ENCODE data around the gene ROR2. TPM values are rescaled to one million over a fixed set of nuclear protein-coding genes. Genes with fewer than 3 reads are reported as not detected.
"Not testable (repeated sequence)": the region's sequence is repeated elsewhere in the genome, so short reads cannot be mapped to it uniquely, and the experiment has no call there.

ROR2 gene
- total RNA-seq, 2 experiments from 2014 or later, result 0.05 TPM

GRCh38 chr9:91547081-91547480 is 402.9 kb downstream of the ROR2 start:
- CTCF ChIA-PET, result no interaction called here
- H3K36me3 Mint-ChIP-seq (ENCODE audit: low read depth), result no peaks in the 10 kb centered on the region
- H3K9me3 Mint-ChIP-seq (ENCODE audit: insufficient read depth), result no peaks in the 10 kb centered on the region
- POLR2A ChIA-PET, result no interaction called here
- peaks cover 22% of the 10 kb centered on the region for H3K27me3 Mint-ChIP-seq (ENCODE audit: low read depth)
- no peak overlapping the region for H3K27ac Mint-ChIP-seq
- ATAC-seq (no peak), DNase-seq (no peak)
- H3K4me1 Mint-ChIP-seq (ENCODE audit: low read depth), result no peaks in the 10 kb centered on the region
- H3K4me3 Mint-ChIP-seq, result no peak overlapping the region

GRCh38 chr9:91546574-91546973 is 403.5 kb downstream of the ROR2 start:
- no peaks in the 10 kb centered on the region for H3K4me1 Mint-ChIP-seq (ENCODE audit: low read depth)
- no peaks in the 10 kb centered on the region for H3K36me3 Mint-ChIP-seq (ENCODE audit: low read depth)
- no peak for ATAC-seq
- POLR2A ChIA-PET, result no interaction called here
- H3K27me3 Mint-ChIP-seq (ENCODE audit: low read depth), result peaks cover 22% of the 10 kb centered on the region
- CTCF ChIA-PET, result no interaction called here
- no peak for DNase-seq
- no peak overlapping the region for H3K4me3 Mint-ChIP-seq
- H3K27ac Mint-ChIP-seq, result no peak overlapping the region
- no peaks in the 10 kb centered on the region for H3K9me3 Mint-ChIP-seq (ENCODE audit: insufficient read depth)

- POLR2A ChIA-PET, result no interaction called here
- no peaks in the 10 kb centered on the region for H3K9me3 Mint-ChIP-seq (ENCODE audit: insufficient read depth)
- ATAC-seq, result no peak
- H3K36me3 Mint-ChIP-seq (ENCODE audit: low read depth), result peaks cover 3% of the 10 kb centered on the region
- H3K27ac Mint-ChIP-seq, result no peak overlapping the region
- DNase-seq, result no peak
- peaks cover 27% of the 10 kb centered on the region for H3K27me3 Mint-ChIP-seq (ENCODE audit: low read depth)
- H3K4me1 Mint-ChIP-seq (ENCODE audit: low read depth), result peaks cover 12% of the 10 kb centered on the region
- no peak overlapping the region for H3K4me3 Mint-ChIP-seq
- CTCF ChIA-PET, result no interaction called here
Observed at GRCh38 chr9:91541734-91542133, 408.3 kb downstream of the ROR2 start.

- H3K9me3 Mint-ChIP-seq (ENCODE audit: insufficient read depth); DNase-seq; POLR2A ChIA-PET; ATAC-seq; H3K36me3 Mint-ChIP-seq (ENCODE audit: low read depth): not testable (repeated sequence)
- CTCF ChIA-PET, result interaction anchor here (1.5 kb wide), 1 partner anchor 625 kb away, joined by 3 read pairs; no protein-coding TSS in a partner anchor
- H3K4me1 Mint-ChIP-seq (ENCODE audit: low read depth), result peaks cover 12% of the 10 kb centered on the region
- peak overlapping the region; percentile 4 for H3K4me3 Mint-ChIP-seq
- peak overlapping the region; percentile 34 for H3K27ac Mint-ChIP-seq
- H3K27me3 Mint-ChIP-seq (ENCODE audit: low read depth), result peaks cover 32% of the 10 kb centered on the region
Observed at GRCh38 chr9:91540506-91540905, 409.5 kb downstream of the ROR2 start.

- ChIA-PET POLR2A (no interaction called here), CTCF (no interaction called here)
- Mint-ChIP-seq H3K36me3 (ENCODE audit: low read depth) (peaks cover 3% of the 10 kb centered on the region), H3K4me3 (no peak overlapping the region), H3K27ac (no peak overlapping the region), H3K27me3 (ENCODE audit: low read depth) (peaks cover 32% of the 10 kb centered on the region), H3K4me1 (ENCODE audit: low read depth) (peaks cover 12% of the 10 kb centered on the region), H3K9me3 (ENCODE audit: insufficient read depth) (no peaks in the 10 kb centered on the region)
- DNase-seq, result no peak
- ATAC-seq, result no peak
Observed at GRCh38 chr9:91536211-91536691, 413.8 kb downstream of the ROR2 start.

- POLR2A ChIA-PET, result no interaction called here
- Mint-ChIP-seq H3K9me3 (ENCODE audit: insufficient read depth) (no peaks in the 10 kb centered on the region), H3K36me3 (ENCODE audit: low read depth) (no peaks in the 10 kb centered on the region), H3K4me1 (ENCODE audit: low read depth) (no peaks in the 10 kb centered on the region), H3K27me3 (ENCODE audit: low read depth) (peaks cover 35% of the 10 kb centered on the region), H3K4me3 (no peak overlapping the region), H3K27ac (no peak overlapping the region)
- CTCF ChIA-PET, result no interaction called here
- DNase-seq (no peak), ATAC-seq (no peak)
Observed at GRCh38 chr9:91534374-91534773, 415.7 kb downstream of the ROR2 start.

DNA sequence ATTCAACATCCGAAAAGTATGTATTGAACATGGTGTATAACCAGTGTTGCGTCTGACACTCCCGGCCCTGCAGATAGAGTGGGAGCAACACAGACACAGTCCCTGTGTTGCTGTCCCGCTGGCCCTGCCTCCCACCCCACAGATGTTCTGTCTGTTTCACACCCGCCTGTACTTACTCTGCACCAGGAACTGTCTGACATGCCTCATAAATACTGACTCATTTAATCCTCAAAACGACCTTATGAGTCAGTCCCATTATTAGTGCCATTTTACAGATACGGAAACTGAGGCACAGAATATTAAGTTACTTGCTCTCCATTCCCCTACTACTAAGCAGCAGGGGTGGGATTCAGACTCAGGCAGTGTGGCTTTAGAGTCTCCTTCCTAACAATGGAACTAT is 416.6 kb downstream of the ROR2 start:
- POLR2A ChIA-PET, result no interaction called here
- no peaks in the 10 kb centered on the region for H3K9me3 Mint-ChIP-seq (ENCODE audit: insufficient read depth)
- no peak overlapping the region for H3K27ac Mint-ChIP-seq
- ATAC-seq, result no peak
- H3K27me3 Mint-ChIP-seq (ENCODE audit: low read depth), result peaks cover 34% of the 10 kb centered on the region
- DNase-seq, result no peak
- H3K36me3 Mint-ChIP-seq (ENCODE audit: low read depth), result no peaks in the 10 kb centered on the region
- no peak overlapping the region for H3K4me3 Mint-ChIP-seq
- no peaks in the 10 kb centered on the region for H3K4me1 Mint-ChIP-seq (ENCODE audit: low read depth)
- CTCF ChIA-PET, result no interaction called here

GRCh38 chr9:91532325-91532724 is 417.7 kb downstream of the ROR2 start:
- H3K9me3 Mint-ChIP-seq (ENCODE audit: insufficient read depth), result no peaks in the 10 kb centered on the region
- peaks cover 35% of the 10 kb centered on the region for H3K27me3 Mint-ChIP-seq (ENCODE audit: low read depth)
- DNase-seq (no peak), ATAC-seq (no peak)
- H3K27ac Mint-ChIP-seq, result no peak overlapping the region
- POLR2A ChIA-PET, result no interaction called here
- H3K4me1 Mint-ChIP-seq (ENCODE audit: low read depth), result no peaks in the 10 kb centered on the region
- no peaks in the 10 kb centered on the region for H3K36me3 Mint-ChIP-seq (ENCODE audit: low read depth)
- CTCF ChIA-PET, result no interaction called here
- H3K4me3 Mint-ChIP-seq, result no peak overlapping the region

DNA sequence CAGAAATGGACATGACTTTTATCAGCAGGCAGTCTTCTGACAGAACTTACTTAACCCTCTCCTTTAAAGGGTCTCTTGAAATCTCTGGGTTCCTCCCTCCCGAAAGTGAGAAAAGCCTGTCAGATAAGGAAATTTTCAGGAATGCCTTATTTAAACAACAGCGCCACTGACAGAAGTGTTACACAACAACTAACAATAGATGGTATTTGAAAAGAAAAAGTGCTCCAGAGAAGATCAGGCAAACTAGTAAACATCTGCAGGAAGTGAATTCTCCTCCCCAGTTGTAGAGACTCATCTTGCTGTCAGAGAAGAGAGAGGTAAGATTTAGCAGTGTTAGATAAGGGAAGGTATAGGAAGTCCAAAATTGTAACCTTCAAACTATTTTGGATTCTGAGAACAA is 419.2 kb downstream of the ROR2 start:
- DNase-seq, result no peak
- ChIA-PET CTCF (no interaction called here), POLR2A (no interaction called here)
- ATAC-seq, result no peak
- Mint-ChIP-seq H3K4me1 (ENCODE audit: low read depth) (no peaks in the 10 kb centered on the region), H3K27me3 (ENCODE audit: low read depth) (peaks cover 33% of the 10 kb centered on the region), H3K4me3 (no peak overlapping the region), H3K36me3 (ENCODE audit: low read depth) (no peaks in the 10 kb centered on the region), H3K27ac (no peak overlapping the region), H3K9me3 (ENCODE audit: insufficient read depth) (no peaks in the 10 kb centered on the region)

- POLR2A ChIA-PET, result no interaction called here
- ATAC-seq (no peak), DNase-seq (no peak)
- H3K9me3 Mint-ChIP-seq (ENCODE audit: insufficient read depth), result peaks cover 7% of the 10 kb centered on the region
- peaks cover 45% of the 10 kb centered on the region for H3K27me3 Mint-ChIP-seq (ENCODE audit: low read depth)
- no peak overlapping the region for H3K27ac Mint-ChIP-seq
- H3K4me3 Mint-ChIP-seq, result no peak overlapping the region
- no peaks in the 10 kb centered on the region for H3K4me1 Mint-ChIP-seq (ENCODE audit: low read depth)
- CTCF ChIA-PET, result no interaction called here
- H3K36me3 Mint-ChIP-seq (ENCODE audit: low read depth), result no peaks in the 10 kb centered on the region
Observed at GRCh38 chr9:91522481-91522880, 427.5 kb downstream of the ROR2 start.

- H3K27me3 Mint-ChIP-seq (ENCODE audit: low read depth), result peaks cover 36% of the 10 kb centered on the region
- no peak overlapping the region for H3K27ac Mint-ChIP-seq
- ChIA-PET CTCF (no interaction called here), POLR2A (no interaction called here)
- ATAC-seq (no peak), DNase-seq (no peak)
- no peak overlapping the region for H3K4me3 Mint-ChIP-seq
- H3K4me1 Mint-ChIP-seq (ENCODE audit: low read depth), result no peaks in the 10 kb centered on the region
- H3K9me3 Mint-ChIP-seq (ENCODE audit: insufficient read depth), result peaks cover 7% of the 10 kb centered on the region
- no peaks in the 10 kb centered on the region for H3K36me3 Mint-ChIP-seq (ENCODE audit: low read depth)
Observed at GRCh38 chr9:91519520-91520277, 430.3 kb downstream of the ROR2 start.

GRCh38 chr9:91518462-91518861 is 431.6 kb downstream of the ROR2 start:
- Mint-ChIP-seq H3K36me3 (ENCODE audit: low read depth) (no peaks in the 10 kb centered on the region), H3K27me3 (ENCODE audit: low read depth) (peaks cover 29% of the 10 kb centered on the region), H3K27ac (no peak overlapping the region), H3K4me3 (no peak overlapping the region), H3K9me3 (ENCODE audit: insufficient read depth) (peaks cover 7% of the 10 kb centered on the region), H3K4me1 (ENCODE audit: low read depth) (no peaks in the 10 kb centered on the region)
- ChIA-PET POLR2A (no interaction called here), CTCF (no interaction called here)
- DNase-seq (no peak), ATAC-seq (no peak)

DNA sequence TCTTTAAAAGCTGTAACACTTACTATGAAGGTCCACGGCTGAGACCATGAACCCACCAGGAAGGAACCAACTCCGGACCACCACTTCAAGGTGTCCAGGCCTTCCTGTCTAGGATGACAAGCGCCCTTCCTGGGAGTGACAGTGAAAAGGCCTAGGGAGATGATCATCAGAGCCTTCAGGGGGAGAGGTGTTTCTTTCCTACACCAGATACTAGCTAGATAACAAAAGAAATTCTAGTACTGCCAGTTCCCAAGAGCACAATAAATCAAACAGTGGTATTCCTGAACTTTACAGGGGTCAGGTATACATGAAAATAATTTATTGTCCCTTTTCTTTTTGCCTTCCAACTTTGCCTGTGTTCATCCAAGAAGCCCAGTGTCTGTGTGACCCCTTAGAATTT is 432.2 kb downstream of the ROR2 start:
- POLR2A ChIA-PET, result no interaction called here
- CTCF ChIA-PET, result no interaction called here
- Mint-ChIP-seq H3K27ac (no peak overlapping the region), H3K36me3 (ENCODE audit: low read depth) (no peaks in the 10 kb centered on the region), H3K4me1 (ENCODE audit: low read depth) (no peaks in the 10 kb centered on the region), H3K9me3 (ENCODE audit: insufficient read depth) (peaks cover 7% of the 10 kb centered on the region), H3K4me3 (no peak overlapping the region), H3K27me3 (ENCODE audit: low read depth) (peaks cover 25% of the 10 kb centered on the region)
- no peak for ATAC-seq
- no peak for DNase-seq

Measured in activated CD8-positive, alpha-beta T cell treated with anti-CD3 and anti-CD28 coated beads, Interleukin-2, amount 10 ng/mL, durations not matched to agents 7 days and 5 days (primary cell).